ENCODE data around the gene SLC10A7.
"Not testable (repeated sequence)": the region's sequence is repeated elsewhere in the genome, so short reads cannot be mapped to it uniquely, and the experiment has no call there.

The SLC10A7 gene

GRCh38 chr4:146370841-146371240 lies 150.9 kb downstream of the SLC10A7 start:
- DNase-seq (ENCODE audit: low spot score) (no peak), ATAC-seq (ENCODE audit: low read depth) (no peak)
- TF ChIP-seq, protein P1, sequence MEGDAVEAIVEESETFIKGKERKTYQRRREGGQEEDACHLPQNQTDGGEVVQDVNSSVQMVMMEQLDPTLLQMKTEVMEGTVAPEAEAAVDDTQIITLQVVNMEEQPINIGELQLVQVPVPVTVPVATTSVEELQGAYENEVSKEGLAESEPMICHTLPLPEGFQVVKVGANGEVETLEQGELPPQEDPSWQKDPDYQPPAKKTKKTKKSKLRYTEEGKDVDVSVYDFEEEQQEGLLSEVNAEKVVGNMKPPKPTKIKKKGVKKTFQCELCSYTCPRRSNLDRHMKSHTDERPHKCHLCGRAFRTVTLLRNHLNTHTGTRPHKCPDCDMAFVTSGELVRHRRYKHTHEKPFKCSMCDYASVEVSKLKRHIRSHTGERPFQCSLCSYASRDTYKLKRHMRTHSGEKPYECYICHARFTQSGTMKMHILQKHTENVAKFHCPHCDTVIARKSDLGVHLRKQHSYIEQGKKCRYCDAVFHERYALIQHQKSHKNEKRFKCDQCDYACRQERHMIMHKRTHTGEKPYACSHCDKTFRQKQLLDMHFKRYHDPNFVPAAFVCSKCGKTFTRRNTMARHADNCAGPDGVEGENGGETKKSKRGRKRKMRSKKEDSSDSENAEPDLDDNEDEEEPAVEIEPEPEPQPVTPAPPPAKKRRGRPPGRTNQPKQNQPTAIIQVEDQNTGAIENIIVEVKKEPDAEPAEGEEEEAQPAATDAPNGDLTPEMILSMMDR (IDR thresholded peaks at IDR 0.05; ENCODE audit: poor library complexity, severe bottlenecking) = no peak
- no peaks in the 10 kb centered on the region for H3K4me1 ChIP-seq (ENCODE audit: insufficient read depth, poor library complexity, severe bottlenecking)
- H3K9me3 ChIP-seq (ENCODE audit: severe bottlenecking) = no peaks in the 10 kb centered on the region
- no peak overlapping the region for H3K4me3 ChIP-seq (ENCODE audit: severe bottlenecking)
- H3K27ac ChIP-seq (ENCODE audit: poor library complexity, severe bottlenecking) = no peak overlapping the region
- no peaks in the 10 kb centered on the region for H3K27me3 ChIP-seq (ENCODE audit: insufficient read depth, poor library complexity, severe bottlenecking)
- H3K36me3 ChIP-seq (ENCODE audit: low read depth) = no peaks in the 10 kb centered on the region

DNA sequence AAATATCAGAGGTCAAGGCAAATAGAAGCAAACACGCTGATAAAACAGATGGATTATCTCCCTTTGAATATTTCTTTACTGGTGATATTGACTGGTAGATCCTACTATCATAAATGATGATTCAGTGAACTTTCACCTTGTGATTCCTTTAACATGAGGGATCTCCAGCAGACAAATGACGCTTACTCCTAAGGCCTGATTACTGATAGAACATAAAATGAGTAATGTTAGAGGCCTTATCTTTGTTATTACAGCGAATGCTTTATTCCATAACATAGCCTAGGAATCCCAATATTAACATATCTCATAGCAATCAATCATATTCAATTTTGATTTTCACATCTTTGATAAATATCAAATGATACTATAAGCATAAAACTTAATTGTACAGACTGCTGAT lies 152.3 kb downstream of the SLC10A7 start:
- H3K4me3 ChIP-seq (ENCODE audit: severe bottlenecking) = no peak overlapping the region
- H3K4me1 ChIP-seq (ENCODE audit: insufficient read depth, poor library complexity, severe bottlenecking) = no peaks in the 10 kb centered on the region
- DNase-seq (ENCODE audit: low spot score) = no peak
- no peaks in the 10 kb centered on the region for H3K27me3 ChIP-seq (ENCODE audit: insufficient read depth, poor library complexity, severe bottlenecking)
- H3K9me3 ChIP-seq (ENCODE audit: severe bottlenecking) = no peaks in the 10 kb centered on the region
- ATAC-seq (ENCODE audit: low read depth) = no peak
- TF ChIP-seq, protein P1 (IDR thresholded peaks at IDR 0.05; ENCODE audit: poor library complexity, severe bottlenecking) = no peak
- H3K27ac ChIP-seq (ENCODE audit: poor library complexity, severe bottlenecking) = no peak overlapping the region
- no peaks in the 10 kb centered on the region for H3K36me3 ChIP-seq (ENCODE audit: low read depth)

DNA sequence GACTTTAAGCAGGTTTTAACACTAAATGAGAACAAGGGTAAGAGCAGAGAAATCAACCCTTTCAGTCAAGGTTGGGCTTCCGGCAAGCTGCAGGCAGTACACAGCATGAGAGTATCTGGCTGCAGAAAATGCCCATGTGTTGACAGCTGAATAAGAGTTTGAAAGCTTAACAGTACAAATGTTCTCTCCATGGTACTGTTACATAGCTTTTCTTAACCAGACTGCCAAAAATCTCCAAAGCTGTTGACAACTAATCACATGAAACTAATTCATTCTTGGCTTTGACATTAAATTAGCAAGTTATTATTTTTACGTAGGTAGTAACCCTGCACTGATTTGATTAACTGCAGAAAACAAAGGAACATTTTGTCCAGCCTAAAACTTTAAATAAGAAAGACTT lies 153.5 kb downstream of the SLC10A7 start:
- Histone ChIP-seq H3K9me3 (ENCODE audit: severe bottlenecking) (no peaks in the 10 kb centered on the region), H3K4me3 (ENCODE audit: severe bottlenecking) (no peak overlapping the region), H3K27me3 (ENCODE audit: insufficient read depth, poor library complexity, severe bottlenecking) (no peaks in the 10 kb centered on the region), H3K27ac (ENCODE audit: poor library complexity, severe bottlenecking) (no peak overlapping the region), H3K36me3 (ENCODE audit: low read depth) (no peaks in the 10 kb centered on the region), H3K4me1 (ENCODE audit: insufficient read depth, poor library complexity, severe bottlenecking) (no peaks in the 10 kb centered on the region)
- ATAC-seq (ENCODE audit: low read depth) (no peak), DNase-seq (ENCODE audit: low spot score) (no peak)
- TF ChIP-seq, protein P1 (IDR thresholded peaks at IDR 0.05; ENCODE audit: poor library complexity, severe bottlenecking) = no peak

GRCh38 chr4:146367347-146367746 lies 154.4 kb downstream of the SLC10A7 start:
- Histone ChIP-seq H3K4me3 (ENCODE audit: severe bottlenecking) (no peak overlapping the region), H3K36me3 (ENCODE audit: low read depth) (no peaks in the 10 kb centered on the region), H3K27ac (ENCODE audit: poor library complexity, severe bottlenecking) (no peak overlapping the region), H3K9me3 (ENCODE audit: severe bottlenecking) (no peaks in the 10 kb centered on the region), H3K27me3 (ENCODE audit: insufficient read depth, poor library complexity, severe bottlenecking) (no peaks in the 10 kb centered on the region), H3K4me1 (ENCODE audit: insufficient read depth, poor library complexity, severe bottlenecking) (no peaks in the 10 kb centered on the region)
- no peak for DNase-seq (ENCODE audit: low spot score)
- ATAC-seq (ENCODE audit: low read depth) = no peak
- TF ChIP-seq, protein P1 (IDR thresholded peaks at IDR 0.05; ENCODE audit: poor library complexity, severe bottlenecking) = no peak

DNA sequence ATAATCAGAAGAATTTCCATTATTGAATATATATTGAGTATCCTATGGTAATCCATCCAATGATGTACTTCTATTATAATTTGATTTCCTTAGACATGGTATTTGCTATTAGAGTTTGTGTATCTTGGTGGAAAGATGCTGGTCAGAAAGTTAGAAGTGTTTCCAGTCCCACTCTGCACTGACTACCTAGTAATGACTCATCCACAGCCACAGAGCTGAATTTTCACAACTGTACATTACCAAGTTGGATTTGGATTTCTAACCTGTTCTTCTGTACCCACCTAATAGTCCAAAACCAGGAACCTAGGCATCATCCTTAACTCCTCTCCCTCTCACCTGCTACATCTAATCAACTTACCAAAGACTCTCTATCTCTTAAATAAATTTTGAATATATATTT lies 162.0 kb downstream of the SLC10A7 start:
- Histone ChIP-seq H3K4me1 (ENCODE audit: insufficient read depth, poor library complexity, severe bottlenecking) (no peaks in the 10 kb centered on the region), H3K4me3 (ENCODE audit: severe bottlenecking) (no peak overlapping the region), H3K36me3 (ENCODE audit: low read depth) (no peaks in the 10 kb centered on the region), H3K27me3 (ENCODE audit: insufficient read depth, poor library complexity, severe bottlenecking) (no peaks in the 10 kb centered on the region), H3K9me3 (ENCODE audit: severe bottlenecking) (no peaks in the 10 kb centered on the region), H3K27ac (ENCODE audit: poor library complexity, severe bottlenecking) (no peak overlapping the region)
- no peak for ATAC-seq (ENCODE audit: low read depth)
- TF ChIP-seq, protein P1 (IDR thresholded peaks at IDR 0.05; ENCODE audit: poor library complexity, severe bottlenecking) = no peak
- no peak for DNase-seq (ENCODE audit: low spot score)

GRCh38 chr4:146350114-146350513 lies 171.6 kb downstream of the SLC10A7 start:
- not testable (repeated sequence) for ATAC-seq (ENCODE audit: low read depth); H3K9me3 ChIP-seq (ENCODE audit: severe bottlenecking); H3K36me3 ChIP-seq (ENCODE audit: low read depth); H3K27me3 ChIP-seq (ENCODE audit: insufficient read depth, poor library complexity, severe bottlenecking); H3K4me1 ChIP-seq (ENCODE audit: insufficient read depth, poor library complexity, severe bottlenecking); DNase-seq (ENCODE audit: low spot score)
- peak overlapping the region; percentile 33 for H3K4me3 ChIP-seq (ENCODE audit: severe bottlenecking)
- H3K27ac ChIP-seq (ENCODE audit: poor library complexity, severe bottlenecking) = peak overlapping the region; percentile 38

Measured in RWPE2 (cell line).